Glomerular visceral epithelial cell (primary cell): ENCODE measurements around the gene DAB1.
"Not testable (repeated sequence)": the region's sequence is repeated elsewhere in the genome, so short reads cannot be mapped to it uniquely, and the experiment has no call there.

Experiments
- DNase-seq: peaks from one replicate; pipeline ENCODE4 v3.0.0-alpha.2; 2016; ENCODE audit errors: extremely low spot score

DAB1 gene

GRCh38 chr1:57118948-57119603, 304.8 kb downstream of the DAB1 start:
- no peak for DNase-seq

GRCh38 chr1:57117753-57118152, 306.1 kb downstream of the DAB1 start:
- no peak for DNase-seq

GRCh38 chr1:57116871-57117270, 307.0 kb downstream of the DAB1 start:
- no peak for DNase-seq

- no peak for DNase-seq
Measured at GRCh38 chr1:57115030-57115614, 308.7 kb downstream of the DAB1 start.

GRCh38 chr1:57112148-57112547, 311.7 kb downstream of the DAB1 start:
- DNase-seq: no peak

GRCh38 chr1:57111175-57111574, 312.7 kb downstream of the DAB1 start:
- DNase-seq: no peak

- DNase-seq: no peak
Measured at GRCh38 chr1:57109883-57110282, 314.0 kb downstream of the DAB1 start.

- DNase-seq: no peak
Measured at GRCh38 chr1:57109247-57109646, 314.6 kb downstream of the DAB1 start.

GRCh38 chr1:57106296-57106695, 317.6 kb downstream of the DAB1 start:
- DNase-seq: no peak

- no peak for DNase-seq
Measured at GRCh38 chr1:57102561-57103326, 321.1 kb downstream of the DAB1 start.

GRCh38 chr1:57101209-57101608, 322.7 kb downstream of the DAB1 start:
- no peak for DNase-seq

GRCh38 chr1:57094749-57095148, 329.1 kb downstream of the DAB1 start:
- no peak for DNase-seq

GRCh38 chr1:57093122-57093521, 330.7 kb downstream of the DAB1 start:
- no peak for DNase-seq

- DNase-seq: no peak
Measured at GRCh38 chr1:57091642-57092041, 332.2 kb downstream of the DAB1 start.

- no peak for DNase-seq
Measured at GRCh38 chr1:57089855-57090254, 334.0 kb downstream of the DAB1 start.

- no peak for DNase-seq
Measured at GRCh38 chr1:57089221-57089620, 334.6 kb downstream of the DAB1 start.

GRCh38 chr1:57088653-57089052, 335.2 kb downstream of the DAB1 start:
- no peak for DNase-seq

- not testable (repeated sequence) for DNase-seq
Measured at GRCh38 chr1:57087660-57088059, 336.2 kb downstream of the DAB1 start.

- no peak for DNase-seq
Measured at GRCh38 chr1:57086154-57086553, 337.7 kb downstream of the DAB1 start.

GRCh38 chr1:57084701-57085100, 339.2 kb downstream of the DAB1 start:
- no peak for DNase-seq

- no peak for DNase-seq
Measured at GRCh38 chr1:57082711-57083439, 341.0 kb downstream of the DAB1 start.

GRCh38 chr1:57079454-57080157, 344.3 kb downstream of the DAB1 start:
- no peak for DNase-seq
